ENCODE results near the gene RBMS2. TPM values are rescaled to one million over a fixed set of nuclear protein-coding genes. Genes with fewer than 3 reads are reported as not detected.

The RBMS2 gene
- total and polyA plus RNA-seq, 2 donors (not counting 1 experiment from before 2014, with no cell fraction given) = 0.81 to 7.6 TPM

GRCh38 chr12:56645201-56645716 lies 123.6 kb downstream of the RBMS2 start:
- H4K20me1 ChIP-seq (ENCODE audit: control insufficient read depth, insufficient read depth, low read length, poor library complexity, severe bottlenecking) = peaks cover 28% of the 10 kb centered on the region
- no peaks in the 10 kb centered on the region for H3K9me3 Mint-ChIP-seq (ENCODE audit: insufficient read depth)
- H3K4me3 Mint-ChIP-seq = peak overlapping the region; percentile 79

More at GRCh38 chr12:56645201-56645716, 123.6 kb downstream of the RBMS2 start:
- peak overlapping the region; percentile 85 to 91 for H3K27ac ChIP-seq (ENCODE audit: low read length in 2 of 2)
- ChIA-PET POLR2A (interaction anchor here (0.5 to 4.1 kb wide), 5 partner anchors 9 to 73 kb away, joined by 6 to 33 read pairs (median 10); partner anchors contain the start of genes BAZ2A and PTGES3), CTCF (interaction anchor here (0.6 to 3.6 kb wide), 6 partner anchors 10 to 598 kb away, joined by 3 to 33 read pairs (median 4); no protein-coding TSS in a partner anchor)
- H3K4me1 Mint-ChIP-seq = peaks cover 29% of the 10 kb centered on the region
- DNase-seq (no peak), ATAC-seq (ENCODE audit: low read depth) (no peak)
- H3K79me2 ChIP-seq (ENCODE audit: control insufficient read depth, insufficient read depth, low read length) = peaks cover 56% of the 10 kb centered on the region
- peak overlapping the region; percentile 89 for H2AFZ ChIP-seq (ENCODE audit: insufficient read depth, low read depth, low read length, poor library complexity, severe bottlenecking)
- H3K4me1 ChIP-seq (ENCODE audit: control insufficient read depth in 2 of 2, insufficient read depth in 2 of 2, low read length in 2 of 2) = peaks cover 21 to 22% of the 10 kb centered on the region in 2 donors
- H3K27me3 Mint-ChIP-seq = no peaks in the 10 kb centered on the region
- H3K9me3 ChIP-seq (ENCODE audit: control extremely low read depth in 1 of 3, control insufficient read depth in 2 of 3, insufficient read depth in 1 of 3, low read length in 2 of 3) = no peaks in the 10 kb centered on the region
- H3K4me2 ChIP-seq (replicated peaks; ENCODE audit: low read depth, low read length, poor library complexity, severe bottlenecking) = peak overlapping the region; percentile 84
- TF ChIP-seq EZH2 (IDR thresholded peaks at IDR 0.05; ENCODE audit: borderline replicate concordance, insufficient read depth, low read depth, low read length, poor library complexity, severe bottlenecking) (no peak), CTCF (IDR thresholded peaks at IDR 0.05) (no peak)
- peak overlapping the region; percentile 86 to 100 (median 94) for H3K4me3 ChIP-seq (ENCODE audit: control extremely low read depth in 1 of 5, extremely low read depth in 1 of 5, insufficient read depth in 1 of 5, low read depth in 2 of 5, low read length in 4 of 5)
- intact Hi-C loops (cut with micrococcal nuclease) = no loop called here
- WGBS (ENCODE audit: insufficient coverage) = under 1% methylated on average over 27 of the region's 29 CpGs
- no peaks in the 10 kb centered on the region for H3K27me3 ChIP-seq (replicated peaks in 1 of 4; ENCODE audit: control extremely low read depth in 1 of 4, control insufficient read depth in 3 of 4, insufficient read depth in 4 of 4, low read length in 3 of 4)
- H3K27ac Mint-ChIP-seq = peak overlapping the region; percentile 97
- peaks cover 0 to 40% of the 10 kb centered on the region in 2 experiments for H3K36me3 ChIP-seq (replicated peaks in 1 of 2; ENCODE audit: control extremely low read depth in 1 of 2, control insufficient read depth in 1 of 2, extremely low read depth in 1 of 2, insufficient read depth in 2 of 2, low read length in 1 of 2)
- peak overlapping the region; percentile 99 for H3K9ac ChIP-seq (ENCODE audit: low read length)

Small RNA genes lying within 50 kb of the gene (small RNA-seq; reads per million reads assigned to genes)
- gene RNU6-343P (ENCODE audit: insufficient read length, low read depth, low replicate concordance) (not detected), gene SNORD59A (ENCODE audit: insufficient read length, low read depth, low replicate concordance) (33,858 reads per million, percentile 100 among the genes with 10 or more reads in this experiment)

Other genes starting within 250 kb of the RBMS2 start
- 151 and 154 TPM in 2 replicates for gene CS, start 221.5 kb upstream of the RBMS2 start, total RNA-seq
- gene CS, start 221.5 kb upstream of the RBMS2 start, polyA plus RNA-seq = 114 and 157 TPM in 2 replicates
- 89.0 and 91.2 TPM in 2 replicates for gene CNPY2, start 205.8 kb upstream of the RBMS2 start, total RNA-seq
- 52.9 and 61.9 TPM in 2 replicates for gene CNPY2, start 205.8 kb upstream of the RBMS2 start, polyA plus RNA-seq
- gene PAN2, start 187.8 kb upstream of the RBMS2 start, total RNA-seq = 216 and 230 TPM in 2 replicates
- 211 and 266 TPM in 2 replicates for gene PAN2, start 187.8 kb upstream of the RBMS2 start, polyA plus RNA-seq
- 18.5 and 20.5 TPM in 2 replicates for gene IL23A, start 182.9 kb upstream of the RBMS2 start, total RNA-seq
- 24.9 and 32.6 TPM in 2 replicates for gene IL23A, start 182.9 kb upstream of the RBMS2 start, polyA plus RNA-seq
- 298 and 309 TPM in 2 replicates for gene STAT2, start 161.7 kb upstream of the RBMS2 start, total RNA-seq
- 252 and 261 TPM in 2 replicates for gene STAT2, start 161.7 kb upstream of the RBMS2 start, polyA plus RNA-seq
- not detected in 2 replicates for gene APOF, start 159.0 kb upstream of the RBMS2 start, total RNA-seq
- gene APOF, start 159.0 kb upstream of the RBMS2 start, polyA plus RNA-seq = not detected in 2 replicates
- gene TIMELESS, start 72.4 kb upstream of the RBMS2 start, total RNA-seq = 44.4 and 46.6 TPM in 2 replicates
- gene TIMELESS, start 72.4 kb upstream of the RBMS2 start, polyA plus RNA-seq = 17.2 and 24.3 TPM in 2 replicates
- not detected in 2 replicates for gene MIP, start 67.2 kb upstream of the RBMS2 start, total RNA-seq
- not detected in 2 replicates for gene MIP, start 67.2 kb upstream of the RBMS2 start, polyA plus RNA-seq
- 7.4 and 8.0 TPM in 2 replicates for gene SPRYD4, start 53.2 kb upstream of the RBMS2 start, total RNA-seq
- 3.7 and 4.2 TPM in 2 replicates for gene SPRYD4, start 53.2 kb upstream of the RBMS2 start, polyA plus RNA-seq
- gene GLS2, start 33.7 kb upstream of the RBMS2 start, total RNA-seq = 5.3 and 7.2 TPM in 2 replicates
- 3.6 and 5.3 TPM in 2 replicates for gene GLS2, start 33.7 kb upstream of the RBMS2 start, polyA plus RNA-seq
- gene BAZ2A, start 108.5 kb downstream of the RBMS2 start, total RNA-seq = 280 and 284 TPM in 2 replicates
- gene BAZ2A, start 108.5 kb downstream of the RBMS2 start, polyA plus RNA-seq = 95.7 and 138 TPM in 2 replicates
- gene ATP5F1B, start 124.2 kb downstream of the RBMS2 start, total RNA-seq = 217 and 230 TPM in 2 replicates
- gene ATP5F1B, start 124.2 kb downstream of the RBMS2 start, polyA plus RNA-seq = 378 and 465 TPM in 2 replicates
- gene PTGES3, start 166.5 kb downstream of the RBMS2 start, total RNA-seq = 121 and 124 TPM in 2 replicates
- 35.3 and 46.7 TPM in 2 replicates for gene PTGES3, start 166.5 kb downstream of the RBMS2 start, polyA plus RNA-seq
- gene NACA, start 203.5 kb downstream of the RBMS2 start, total RNA-seq = 993 and 1,076 TPM in 2 replicates
- gene NACA, start 203.5 kb downstream of the RBMS2 start, polyA plus RNA-seq = 351 and 1,127 TPM in 2 replicates
- gene PRIM1, start 230.5 kb downstream of the RBMS2 start, total RNA-seq = 25.2 and 25.4 TPM in 2 replicates
- gene PRIM1, start 230.5 kb downstream of the RBMS2 start, polyA plus RNA-seq = 14.3 and 16.9 TPM in 2 replicates
- gene HSD17B6, start 241.5 kb downstream of the RBMS2 start, total RNA-seq = 0.89 and 3.5 TPM in 2 replicates
- 0.63 and 0.78 TPM in 2 replicates for gene HSD17B6, start 241.5 kb downstream of the RBMS2 start, polyA plus RNA-seq